ENCODE data around the gene FAM117A. TPM values are rescaled to one million over a fixed set of nuclear protein-coding genes. Genes with fewer than 3 reads are reported as not detected.
"Not testable (repeated sequence)": the region's sequence is repeated elsewhere in the genome, so short reads cannot be mapped to it uniquely, and the experiment has no call there.

FAM117A gene
- polyA plus RNA-seq, 4 donors, result 18.0 to 21.8 (median 20.2) TPM

GRCh38 chr17:49764559-49765180, 739 bp upstream of the FAM117A start:
- no peak for DNase-seq (ENCODE audit: low read depth in 4 of 4, low spot score in 3 of 4)

DNA sequence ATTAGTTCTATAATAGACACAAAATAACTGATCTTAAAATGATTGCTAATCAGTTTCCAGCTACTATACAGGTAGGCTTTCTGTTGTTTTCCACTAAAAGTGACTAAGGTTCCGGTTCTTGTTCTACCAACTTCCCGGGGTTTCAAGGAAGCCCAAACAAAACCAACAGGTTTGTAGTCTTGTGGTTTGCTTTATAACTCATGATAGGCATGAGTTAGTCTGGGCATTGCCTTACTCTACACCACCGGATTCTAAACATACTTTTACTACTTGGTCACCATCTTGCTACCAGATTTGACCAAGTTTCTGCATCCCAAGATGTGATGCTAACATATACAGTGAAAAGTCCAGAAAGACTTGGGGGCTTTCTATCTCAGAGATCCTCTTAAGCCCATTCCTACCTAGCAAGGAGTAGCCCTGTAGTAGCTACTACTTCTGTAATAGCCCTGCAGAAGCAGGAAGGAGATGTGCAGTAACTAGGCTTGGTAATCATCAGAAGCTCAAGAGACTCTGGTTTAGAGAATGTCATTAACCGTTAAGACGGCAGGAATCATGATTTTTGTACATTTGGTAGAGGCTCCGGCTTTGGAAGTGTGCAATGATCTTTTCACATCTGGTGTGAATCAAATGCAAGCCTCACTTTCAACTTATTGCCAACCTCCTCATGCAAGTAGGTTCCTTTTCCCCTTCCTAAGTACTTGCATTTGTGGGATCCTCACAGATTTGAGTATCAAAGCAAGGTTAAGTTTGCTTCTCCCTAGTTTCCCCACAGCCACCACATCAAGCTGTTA, 1.6 kb downstream of the FAM117A start:
- no peak for DNase-seq (ENCODE audit: low read depth in 4 of 4, low spot score in 3 of 4)

- no peak for DNase-seq (ENCODE audit: low read depth in 4 of 4, low spot score in 3 of 4)
These were observed 2.9 kb downstream of the FAM117A start for GRCh38 chr17:49760932-49761558.

- DNase-seq (ENCODE audit: low read depth in 4 of 4, low spot score in 3 of 4), result no peak
These were observed 3.6 kb downstream of the FAM117A start for GRCh38 chr17:49760296-49760695.

- DNase-seq (ENCODE audit: low read depth in 4 of 4, low spot score in 3 of 4), result no peak
These were observed 4.7 kb downstream of the FAM117A start for GRCh38 chr17:49759203-49759602.

DNA sequence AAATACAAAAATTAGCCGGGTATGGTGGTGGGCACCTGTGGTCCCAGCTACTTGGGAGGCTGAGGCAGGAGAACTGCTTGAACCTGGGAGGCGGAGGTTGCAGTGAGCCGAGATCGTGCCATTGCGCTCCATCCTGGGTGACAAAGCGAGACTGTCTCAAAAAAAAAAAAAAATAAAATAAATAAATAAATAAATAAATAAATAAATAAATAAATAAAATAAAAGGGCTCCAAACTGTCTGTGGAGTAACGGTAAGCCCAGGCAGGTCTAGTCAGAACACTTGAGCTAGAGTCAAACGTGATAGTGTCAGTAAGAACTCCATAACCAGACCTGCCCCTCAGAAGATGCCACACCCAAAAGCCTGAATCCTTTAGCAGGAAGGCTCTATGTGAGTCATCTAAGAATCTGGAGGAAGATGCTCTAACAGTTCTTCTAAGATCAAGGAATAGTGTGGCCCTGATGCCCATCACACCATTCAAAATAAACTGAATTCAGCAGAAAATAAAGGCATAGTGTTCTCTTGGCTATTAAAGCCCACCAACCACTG, 5.4 kb downstream of the FAM117A start:
- not testable (repeated sequence) for DNase-seq (ENCODE audit: low read depth in 4 of 4, low spot score in 3 of 4)

GRCh38 chr17:49757151-49757777, 6.7 kb downstream of the FAM117A start:
- DNase-seq (ENCODE audit: low read depth in 4 of 4, low spot score in 3 of 4), result no peak

- DNase-seq (ENCODE audit: low read depth in 4 of 4, low spot score in 3 of 4), result no peak
These were observed 7.4 kb downstream of the FAM117A start for GRCh38 chr17:49756323-49757150.

DNA sequence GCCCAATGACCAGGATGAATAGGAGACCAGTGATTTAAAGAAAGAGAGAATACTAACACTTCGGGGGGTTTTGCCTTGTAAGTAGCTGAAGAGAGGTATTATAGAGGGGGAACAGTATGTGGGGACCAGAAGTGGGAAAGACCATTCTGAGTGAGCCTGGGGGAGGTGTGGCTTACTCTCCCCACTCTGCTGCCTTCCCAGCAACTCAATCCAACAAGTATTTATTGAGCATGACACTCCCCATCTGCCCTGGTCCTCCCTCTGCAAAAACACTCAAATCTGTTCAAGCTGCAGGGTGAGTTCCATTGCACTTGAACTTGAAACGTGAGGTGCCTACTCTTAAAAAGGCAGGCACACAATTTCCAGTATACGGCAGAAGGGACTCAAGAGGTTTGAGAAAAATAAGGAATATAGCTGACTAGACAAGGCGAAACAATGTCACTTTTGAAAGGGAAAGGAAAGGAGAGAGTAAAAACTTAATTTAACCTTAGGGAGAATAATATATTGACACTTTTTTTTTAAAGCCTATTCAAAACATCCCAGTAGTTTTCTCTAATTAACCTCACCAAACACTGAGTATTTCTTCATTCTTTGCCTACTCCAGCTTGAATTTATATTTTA, 8.2 kb downstream of the FAM117A start:
- no peak for DNase-seq (ENCODE audit: low read depth in 4 of 4, low spot score in 3 of 4)

DNA sequence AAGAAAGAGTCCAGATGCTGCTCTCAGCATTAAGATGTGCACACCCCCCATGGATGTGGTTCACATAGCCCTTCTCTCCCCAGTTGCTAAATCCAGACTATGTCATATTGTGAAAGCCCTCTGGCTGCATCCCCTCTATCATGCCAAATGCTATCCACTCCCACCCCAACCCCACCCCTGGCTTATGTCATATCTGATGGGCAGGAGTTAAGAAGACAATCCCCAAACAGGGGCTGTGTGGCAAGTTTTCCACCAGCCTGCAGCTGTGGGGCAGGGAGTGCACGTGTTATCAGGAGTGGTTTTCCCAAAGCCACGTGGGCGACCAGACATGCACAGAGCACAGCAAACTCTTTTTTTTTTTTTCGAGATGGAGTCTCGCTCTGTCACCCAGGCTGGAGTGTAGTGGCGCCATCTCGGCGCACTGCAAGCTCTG, 10.0 kb downstream of the FAM117A start:
- no peak for DNase-seq (ENCODE audit: low read depth in 4 of 4, low spot score in 3 of 4)

- DNase-seq (ENCODE audit: low read depth in 4 of 4, low spot score in 3 of 4), result no peak
These were observed 11.4 kb downstream of the FAM117A start for GRCh38 chr17:49752508-49752907.

DNA sequence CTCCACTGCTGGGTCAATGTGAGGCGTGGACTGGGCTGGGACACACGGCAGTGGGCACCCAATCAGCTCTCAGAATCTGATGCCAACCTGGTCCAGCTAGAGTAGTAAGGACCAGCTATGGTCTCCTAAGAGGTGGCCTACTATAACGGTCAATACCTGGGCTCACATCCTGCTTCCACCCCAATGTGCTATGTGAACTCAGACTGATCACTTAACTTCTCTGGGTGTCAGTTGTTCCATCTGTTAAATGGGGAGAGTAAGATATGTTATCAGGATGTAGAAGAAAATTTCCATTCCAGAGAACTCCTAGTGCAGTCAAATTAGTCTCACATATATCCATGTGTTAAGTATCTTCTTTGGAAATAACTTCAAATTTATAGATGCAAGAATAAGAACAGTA, 14.2 kb downstream of the FAM117A start:
- DNase-seq (ENCODE audit: low read depth in 4 of 4, low spot score in 3 of 4), result no peak

DNA sequence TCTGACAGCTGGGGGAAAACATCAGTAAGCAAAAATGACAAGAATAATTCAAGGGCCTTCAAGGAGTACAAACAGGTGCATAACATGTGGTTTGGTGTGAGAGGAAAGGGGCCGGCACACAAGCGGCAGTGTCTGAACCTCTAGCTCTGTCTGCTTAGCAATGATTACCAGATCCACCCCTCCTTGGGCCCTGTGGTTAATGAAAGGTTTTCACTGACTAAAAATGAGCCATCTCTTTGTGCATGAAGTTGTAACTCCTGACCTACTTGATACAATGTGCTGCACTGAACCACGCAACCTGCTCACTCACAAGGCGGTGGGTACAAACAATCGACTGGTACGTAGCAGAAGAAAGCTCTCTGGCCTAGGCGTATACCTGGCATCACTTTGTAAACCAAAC, 15.1 kb downstream of the FAM117A start:
- DNase-seq (ENCODE audit: low read depth in 4 of 4, low spot score in 3 of 4), result no peak

- DNase-seq (ENCODE audit: low read depth in 4 of 4, low spot score in 3 of 4), result no peak
These were observed 15.7 kb downstream of the FAM117A start for GRCh38 chr17:49748223-49748622.

GRCh38 chr17:49747632-49748031, 16.3 kb downstream of the FAM117A start:
- no peak for DNase-seq (ENCODE audit: low read depth in 4 of 4, low spot score in 3 of 4)

DNA sequence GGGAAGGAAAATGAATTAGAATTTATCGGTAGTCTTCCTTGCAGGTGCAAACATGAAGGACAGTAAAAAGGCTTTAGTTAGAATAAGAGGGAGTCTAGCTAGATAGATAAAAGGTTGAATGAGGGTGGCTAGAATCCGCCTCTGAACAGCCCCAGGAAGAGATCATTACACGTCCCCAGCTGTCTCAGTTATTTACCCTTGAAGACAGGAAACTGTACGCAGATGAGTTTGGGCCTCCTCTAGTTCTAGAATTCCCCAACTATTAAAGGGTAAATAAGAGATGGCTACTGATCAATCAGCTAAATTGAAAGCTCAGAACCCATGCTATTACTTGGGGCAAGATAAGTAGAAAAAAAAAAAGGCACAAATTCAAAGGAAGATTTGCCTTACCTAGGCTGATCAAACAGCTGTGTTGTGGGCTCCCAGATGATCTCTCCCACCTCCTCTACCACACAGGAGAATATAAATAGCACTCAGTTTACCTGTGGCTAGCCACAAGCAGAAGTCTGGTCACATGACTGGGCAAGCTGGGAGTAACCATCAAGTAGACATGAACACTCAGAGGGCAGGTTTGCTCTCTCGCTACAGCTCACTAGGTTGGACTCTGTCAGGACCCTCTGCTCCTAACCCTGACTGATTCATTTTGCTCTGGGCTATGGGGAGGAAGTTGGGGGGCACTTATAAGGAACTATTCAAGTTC, 17.0 kb downstream of the FAM117A start:
- no peak for DNase-seq (ENCODE audit: low read depth in 4 of 4, low spot score in 3 of 4)

GRCh38 chr17:49745175-49746139, 18.5 kb downstream of the FAM117A start:
- DNase-seq (ENCODE audit: low read depth in 4 of 4, low spot score in 3 of 4), result no peak

- no peak for DNase-seq (ENCODE audit: low read depth in 4 of 4, low spot score in 3 of 4)
These were observed 21.7 kb downstream of the FAM117A start for GRCh38 chr17:49742166-49742638.
